ENCODE data around the gene HAUS3. TPM values are rescaled to one million over a fixed set of nuclear protein-coding genes. Genes with fewer than 3 reads are reported as not detected.

The HAUS3 gene
- total RNA-seq, 1 experiment from 2014 or later, result 18.0 TPM

- H2BK15ac ChIP-seq (ENCODE audit: low read depth, low read length), result no peak overlapping the region
- no peak overlapping the region for H4K5ac ChIP-seq (ENCODE audit: insufficient read length, low read depth, low read length)
- no peak overlapping the region for H3K56ac ChIP-seq (ENCODE audit: insufficient read length, low read depth, low read length)
- H2BK20ac ChIP-seq (ENCODE audit: low read depth, low read length, poor library complexity, severe bottlenecking), result no peak overlapping the region
- WGBS (ENCODE audit: extremely low coverage, insufficient read length, low lambda C conversion rate), result no CpG with 5 or more reads among the region's 32 CpGs
- no peak overlapping the region for H4K91ac ChIP-seq (ENCODE audit: insufficient read length, low read depth, low read length)
- Mint-ChIP-seq H3K27me3 (ENCODE audit: low read depth) (no peaks in the 10 kb centered on the region), H3K4me3 (no peak overlapping the region), H3K36me3 (ENCODE audit: insufficient read depth in 1 of 3, low read depth in 3 of 3) (peaks cover 5 to 20% (median 12%) of the 10 kb centered on the region in 3 experiments; a peak in 5 of 7 replicates), H3K27ac (peak overlapping the region in 2 of 3 experiments; percentile 21 to 40; a peak in 3 of 7 replicates), H3K4me1 (no peaks in the 10 kb centered on the region), H3K9me3 (no peaks in the 10 kb centered on the region)
- no peak overlapping the region for H3K18ac ChIP-seq (ENCODE audit: insufficient read length, low read depth, low read length)
- no peak overlapping the region for H2BK5ac ChIP-seq (ENCODE audit: insufficient read length, low read length)
- no peak overlapping the region for H2BK120ac ChIP-seq (ENCODE audit: low read depth, low read length, poor library complexity, severe bottlenecking)
- no peak overlapping the region for H3K4me2 ChIP-seq (ENCODE audit: insufficient read depth, insufficient read length, low read length)
- no peaks in the 10 kb centered on the region for H3K23me2 ChIP-seq (ENCODE audit: insufficient read length, low read depth, low read length, poor library complexity, severe bottlenecking)
- no peaks in the 10 kb centered on the region for H3K4me1 ChIP-seq (ENCODE audit: insufficient read depth, low read length)
- no peak overlapping the region for H4K8ac ChIP-seq (replicated peaks; ENCODE audit: insufficient read length, low read depth, low read length)
- no peak overlapping the region for H3K27ac ChIP-seq (ENCODE audit: insufficient read length, low read depth, low read length)
- H3T11ph ChIP-seq (ENCODE audit: low read length), result no peak overlapping the region
- no peak overlapping the region for H3K4ac ChIP-seq (ENCODE audit: low read depth, low read length)
- H3K9me3 ChIP-seq (ENCODE audit: control insufficient read depth, low read depth, low read length), result no peaks in the 10 kb centered on the region
- H3K14ac ChIP-seq (ENCODE audit: insufficient read depth, low read length), result no peak overlapping the region
- no peak overlapping the region for H2AFZ ChIP-seq (ENCODE audit: low read length)
- no peak overlapping the region for H2AK5ac ChIP-seq (ENCODE audit: insufficient read length, low read length)
- no peaks in the 10 kb centered on the region for H3K79me1 ChIP-seq (ENCODE audit: insufficient read depth, low read depth, low read length, poor library complexity, severe bottlenecking)
- H3K9ac ChIP-seq (ENCODE audit: extremely low read depth, insufficient read length, low read length), result no peak overlapping the region
- H3K79me2 ChIP-seq (ENCODE audit: insufficient read depth, low read length), result no peaks in the 10 kb centered on the region
- no peak overlapping the region for H3K23ac ChIP-seq (ENCODE audit: insufficient read length, low read depth, low read length)
- no peaks in the 10 kb centered on the region for H3K27me3 ChIP-seq (ENCODE audit: insufficient read depth, low read length)
- DNase-seq, result no peak
- no peak overlapping the region for H2BK12ac ChIP-seq (ENCODE audit: insufficient read length, low read depth, low read length)
- TF ChIP-seq CTCF (conservative IDR thresholded peaks at IDR 0.05), result no peak
- peaks cover 2% of the 10 kb centered on the region for H4K20me1 ChIP-seq (ENCODE audit: control insufficient read depth, insufficient read depth, insufficient read length)
These were observed 11.5 kb upstream of the HAUS3 start for GRCh38 chr4:2253160-2254084.
